ENCODE data around the gene RNF14.

Gene RNF14

DNA sequence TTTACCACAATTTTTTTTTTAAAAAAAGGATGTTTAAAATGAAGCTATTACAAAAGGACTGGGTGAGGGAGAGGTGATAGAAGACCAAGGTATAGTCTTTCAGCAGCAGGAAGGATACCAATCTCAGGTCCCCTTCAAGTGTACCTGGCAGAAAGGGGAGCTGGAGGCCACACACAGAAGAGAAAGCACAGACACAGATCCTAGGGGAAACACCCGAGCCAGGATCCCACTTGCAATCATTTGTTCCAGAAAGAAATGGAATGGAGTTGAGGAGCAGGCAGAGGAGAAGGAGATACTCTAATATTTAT lies 38.3 kb downstream of the RNF14 start:
- H3K4me3 ChIP-seq (ENCODE audit: low read length) = no peak overlapping the region
- TF ChIP-seq, protein P1, sequence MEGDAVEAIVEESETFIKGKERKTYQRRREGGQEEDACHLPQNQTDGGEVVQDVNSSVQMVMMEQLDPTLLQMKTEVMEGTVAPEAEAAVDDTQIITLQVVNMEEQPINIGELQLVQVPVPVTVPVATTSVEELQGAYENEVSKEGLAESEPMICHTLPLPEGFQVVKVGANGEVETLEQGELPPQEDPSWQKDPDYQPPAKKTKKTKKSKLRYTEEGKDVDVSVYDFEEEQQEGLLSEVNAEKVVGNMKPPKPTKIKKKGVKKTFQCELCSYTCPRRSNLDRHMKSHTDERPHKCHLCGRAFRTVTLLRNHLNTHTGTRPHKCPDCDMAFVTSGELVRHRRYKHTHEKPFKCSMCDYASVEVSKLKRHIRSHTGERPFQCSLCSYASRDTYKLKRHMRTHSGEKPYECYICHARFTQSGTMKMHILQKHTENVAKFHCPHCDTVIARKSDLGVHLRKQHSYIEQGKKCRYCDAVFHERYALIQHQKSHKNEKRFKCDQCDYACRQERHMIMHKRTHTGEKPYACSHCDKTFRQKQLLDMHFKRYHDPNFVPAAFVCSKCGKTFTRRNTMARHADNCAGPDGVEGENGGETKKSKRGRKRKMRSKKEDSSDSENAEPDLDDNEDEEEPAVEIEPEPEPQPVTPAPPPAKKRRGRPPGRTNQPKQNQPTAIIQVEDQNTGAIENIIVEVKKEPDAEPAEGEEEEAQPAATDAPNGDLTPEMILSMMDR (conservative IDR thresholded peaks at IDR 0.05; ENCODE audit: low read depth, low read length) = no peak
- DNase-seq (ENCODE audit: low read depth) = no peak

DNA sequence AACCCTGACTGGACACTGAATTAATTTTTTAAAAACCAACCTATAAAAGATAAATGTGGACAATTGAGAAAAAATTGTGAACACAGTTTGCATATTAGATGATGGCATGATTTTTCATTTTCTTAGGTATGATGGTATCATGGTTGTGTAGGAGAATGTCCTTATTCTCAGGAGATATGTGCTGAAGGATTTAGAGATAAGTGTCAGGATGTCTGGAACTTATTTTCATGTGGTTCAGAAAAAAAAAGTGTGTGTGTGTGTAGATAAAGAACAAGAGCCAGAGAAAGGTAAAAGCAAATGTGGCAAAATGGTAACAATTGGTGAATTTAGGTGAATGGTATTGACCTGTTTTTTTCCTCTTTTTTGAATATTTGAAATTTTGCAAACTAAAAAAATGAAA lies 39.9 kb downstream of the RNF14 start:
- no peak overlapping the region for H3K4me3 ChIP-seq (ENCODE audit: low read length)
- TF ChIP-seq, protein P1 (conservative IDR thresholded peaks at IDR 0.05; ENCODE audit: low read depth, low read length) = no peak
- no peak for DNase-seq (ENCODE audit: low read depth)

DNA sequence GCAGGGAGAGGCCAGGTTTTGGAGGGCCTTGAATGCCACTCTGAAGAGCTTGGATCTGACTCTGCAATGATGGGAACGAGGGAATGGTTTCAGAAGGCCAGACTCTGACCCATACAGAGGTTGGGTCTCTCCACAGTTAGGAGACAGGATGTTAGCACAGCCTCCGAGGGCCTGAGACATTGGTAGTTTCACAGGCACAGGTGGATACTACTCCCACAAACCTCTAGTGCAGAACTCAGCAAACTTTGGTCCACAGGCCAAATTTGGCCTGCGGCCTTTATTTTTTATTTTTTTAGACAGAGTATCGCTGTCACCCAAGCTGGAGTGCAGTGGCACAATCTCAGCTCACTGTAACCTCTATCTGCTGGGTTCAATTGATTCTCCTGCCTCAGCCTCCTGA lies 41.0 kb downstream of the RNF14 start:
- TF ChIP-seq, protein P1 (conservative IDR thresholded peaks at IDR 0.05; ENCODE audit: low read depth, low read length) = no peak
- no peak overlapping the region for H3K4me3 ChIP-seq (ENCODE audit: low read length)
- no peak for DNase-seq (ENCODE audit: low read depth)

DNA sequence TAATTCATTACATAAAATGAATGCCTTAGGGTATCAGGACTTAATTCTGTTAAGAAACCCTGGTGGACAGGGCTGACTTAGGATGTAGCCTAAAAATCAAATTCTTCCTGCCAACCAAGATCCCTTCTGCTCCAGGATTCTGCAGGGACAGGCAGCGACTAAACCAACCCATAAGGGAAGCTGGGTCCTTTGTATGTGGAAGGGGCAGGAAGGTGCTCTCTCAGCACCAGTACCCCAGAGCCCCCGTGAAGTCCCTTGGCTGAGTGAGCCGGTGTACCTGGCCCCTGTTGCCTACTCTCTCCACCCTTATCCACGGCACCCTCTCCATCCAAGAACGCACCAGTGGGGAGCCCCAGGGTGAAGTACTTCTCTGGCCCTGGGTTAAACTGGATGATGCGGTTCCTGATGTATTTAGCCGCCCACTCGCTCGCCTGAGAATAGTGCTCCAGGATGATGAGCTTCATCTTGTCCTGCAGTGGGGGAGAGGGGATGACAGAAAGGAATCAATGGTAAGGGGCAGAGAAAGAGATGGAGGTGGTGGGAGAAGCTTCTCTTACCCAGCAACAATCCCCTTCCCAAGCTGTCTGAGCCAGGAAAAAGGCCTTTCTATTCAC lies 42.8 kb downstream of the RNF14 start:
- H3K4me3 ChIP-seq (ENCODE audit: low read length) = peak overlapping the region; percentile 70
- DNase-seq (ENCODE audit: low read depth) = no peak
- TF ChIP-seq, protein P1 (conservative IDR thresholded peaks at IDR 0.05; ENCODE audit: low read depth, low read length) = no peak

DNA sequence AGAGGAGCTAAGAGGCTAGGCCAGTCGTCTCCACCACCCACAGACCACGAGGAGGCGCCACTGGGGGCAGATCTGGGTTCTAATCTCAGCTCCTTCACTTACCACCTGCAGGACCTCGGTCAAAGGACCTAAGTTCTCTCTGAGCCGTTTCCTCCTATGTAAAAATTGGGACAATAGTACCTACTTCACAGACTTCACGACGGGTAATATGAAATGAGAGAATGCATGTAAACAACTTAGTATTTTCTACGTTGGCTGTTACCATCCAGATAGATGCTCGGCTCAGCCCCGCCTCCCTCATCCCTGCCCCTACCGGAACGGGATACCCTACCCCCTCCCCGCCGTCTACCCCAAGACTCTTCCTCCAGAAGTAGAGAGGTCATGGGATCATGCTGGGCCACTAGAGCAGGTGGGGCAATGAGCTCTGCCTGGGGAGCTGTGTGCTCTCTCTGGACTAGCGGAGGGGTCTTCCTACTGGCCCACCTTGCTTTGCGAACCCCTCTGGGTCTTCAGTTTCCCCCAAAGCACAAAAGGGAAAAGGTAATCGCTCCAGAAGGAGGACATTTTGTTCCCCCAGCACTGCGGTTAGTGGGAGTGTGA lies 43.4 kb downstream of the RNF14 start:
- H3K4me3 ChIP-seq (ENCODE audit: low read length) = peak overlapping the region; percentile 70
- TF ChIP-seq, protein P1 (conservative IDR thresholded peaks at IDR 0.05; ENCODE audit: low read depth, low read length) = peak; percentile 64
- DNase-seq (ENCODE audit: low read depth) = no peak

DNA sequence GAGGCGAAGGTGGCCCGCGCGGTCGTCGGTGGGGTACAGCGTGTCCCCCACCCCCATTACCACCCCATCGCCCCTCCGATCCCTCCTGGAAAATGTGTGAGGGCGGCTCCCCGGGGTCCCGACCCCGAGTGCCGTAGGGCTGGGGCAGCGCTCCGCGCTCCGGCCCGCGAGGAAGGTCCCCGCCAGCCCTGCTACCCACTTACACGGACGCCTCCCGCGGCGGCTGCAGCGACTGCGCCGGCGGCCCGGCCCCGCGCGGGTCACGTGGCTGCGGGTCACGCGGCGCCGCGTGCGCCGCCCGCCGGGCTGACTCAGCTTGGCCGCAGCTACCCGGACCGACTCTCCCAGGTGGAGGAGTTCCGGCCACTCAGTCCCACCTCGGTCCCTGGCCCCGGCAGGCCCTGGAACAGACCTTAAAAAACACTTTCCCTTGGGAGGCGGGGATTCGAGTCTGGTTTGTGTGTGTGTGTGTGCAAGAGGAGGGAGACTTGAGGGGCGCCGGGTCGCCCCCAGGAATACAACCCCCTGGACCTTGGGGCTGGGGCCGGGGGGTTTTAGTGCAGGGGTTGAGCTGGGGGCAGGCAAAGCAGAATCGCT lies 44.0 kb downstream of the RNF14 start, which contains the start of gene GNPDA1:
TSS of gene GNPDA1 (minus strand) at position 236 of the 597 bp plus-strand sequence. CDS start 992 bp downstream, outside the sequence.
- TF ChIP-seq, protein P1 (conservative IDR thresholded peaks at IDR 0.05; ENCODE audit: low read depth, low read length) = no peak
- H3K4me3 ChIP-seq (ENCODE audit: low read length) = peak within 1 kb of the TSS; percentile 70
- no peak for DNase-seq (ENCODE audit: low read depth)
